Measurements from ENCODE around the gene PRKCE.

Gene PRKCE

DNA sequence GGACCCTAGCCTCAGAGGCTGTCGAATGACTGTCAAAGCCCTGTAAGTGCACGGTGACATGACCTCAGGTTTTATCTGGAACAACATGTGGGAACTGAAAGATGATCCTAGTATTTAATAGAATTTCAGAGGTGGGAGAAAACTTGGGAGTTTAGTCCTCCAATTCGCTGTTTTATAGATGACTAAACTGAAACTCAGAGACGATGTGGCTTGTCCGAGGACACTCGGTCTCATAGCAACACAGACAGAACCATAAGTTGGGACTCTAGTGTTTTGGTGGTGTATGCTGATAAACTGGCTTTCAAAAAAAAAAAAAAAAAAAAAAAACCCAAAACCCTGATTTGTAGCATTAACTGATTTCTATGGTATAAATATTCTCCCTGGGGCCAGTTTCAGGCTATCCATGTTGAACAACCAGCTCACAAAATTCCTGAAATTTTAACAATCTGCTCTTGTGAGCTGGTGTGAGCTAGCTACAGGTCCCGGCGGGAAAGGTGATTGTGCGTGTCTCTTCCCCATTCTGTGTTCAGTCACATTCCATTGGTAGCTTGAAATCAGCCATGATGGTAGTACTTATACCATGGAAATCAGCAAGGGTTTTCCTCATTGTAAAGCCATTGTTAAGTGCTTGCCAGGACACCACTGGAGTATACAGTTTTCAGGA, 450.2 kb downstream of the PRKCE start:
- DNase-seq, result no peak

DNA sequence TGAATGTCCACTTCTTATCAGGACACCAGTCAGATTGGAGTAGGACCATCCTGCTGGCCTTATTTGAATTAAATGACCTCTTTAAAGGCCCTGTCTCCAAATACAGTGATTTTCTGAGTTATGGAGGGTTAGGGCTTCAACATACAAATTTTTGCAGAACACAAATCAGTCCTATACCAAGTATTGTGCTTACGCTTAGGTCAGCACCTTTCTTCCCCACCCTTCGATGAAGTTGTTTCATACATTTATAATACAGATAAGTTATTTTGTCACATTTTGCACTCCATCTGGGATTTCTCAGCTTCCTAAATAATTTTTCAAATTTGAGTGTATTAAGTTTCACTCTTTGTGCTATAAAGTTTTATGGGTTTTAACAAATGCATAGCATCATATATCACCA, 455.2 kb downstream of the PRKCE start:
- DNase-seq, result no peak

DNA sequence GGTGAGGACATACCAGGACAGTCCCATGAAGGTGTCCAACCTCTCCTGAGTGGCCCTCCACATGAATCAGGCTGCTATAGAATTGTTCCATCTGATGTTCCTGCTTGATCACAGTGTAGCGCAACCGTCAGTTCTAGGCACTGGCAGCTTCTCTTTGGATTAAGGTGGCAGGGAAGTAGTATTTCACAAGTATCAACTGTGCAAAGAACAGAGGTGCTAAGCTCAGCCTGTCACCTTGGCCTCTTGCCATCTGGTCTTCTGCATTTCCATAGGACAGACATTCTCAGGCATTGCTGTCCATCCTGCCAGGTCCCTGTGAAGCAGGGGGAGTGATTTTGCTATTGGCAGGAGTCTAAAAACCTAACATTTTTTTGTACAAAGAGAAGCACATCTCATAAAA, 463.5 kb downstream of the PRKCE start:
- DNase-seq, result no peak

DNA sequence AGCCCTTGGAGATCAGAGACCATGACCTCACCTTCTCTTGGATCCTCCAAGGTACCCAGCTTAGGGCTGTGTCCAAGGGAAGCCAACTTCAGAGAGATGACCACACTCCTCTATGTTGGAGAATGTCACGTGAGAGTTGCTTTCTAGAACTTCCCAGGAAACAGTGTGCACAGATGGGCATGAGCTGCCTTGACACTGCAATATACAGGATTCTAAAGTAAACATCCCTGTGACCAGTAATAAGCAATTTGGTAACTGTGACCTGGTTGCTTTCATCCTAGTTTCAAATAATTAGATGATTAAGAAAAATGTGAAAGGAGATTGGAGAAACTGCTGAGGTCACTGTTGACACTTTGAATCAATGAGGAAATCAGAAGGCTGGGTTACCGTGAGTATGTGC, 464.7 kb downstream of the PRKCE start:
- no peak for DNase-seq

DNA sequence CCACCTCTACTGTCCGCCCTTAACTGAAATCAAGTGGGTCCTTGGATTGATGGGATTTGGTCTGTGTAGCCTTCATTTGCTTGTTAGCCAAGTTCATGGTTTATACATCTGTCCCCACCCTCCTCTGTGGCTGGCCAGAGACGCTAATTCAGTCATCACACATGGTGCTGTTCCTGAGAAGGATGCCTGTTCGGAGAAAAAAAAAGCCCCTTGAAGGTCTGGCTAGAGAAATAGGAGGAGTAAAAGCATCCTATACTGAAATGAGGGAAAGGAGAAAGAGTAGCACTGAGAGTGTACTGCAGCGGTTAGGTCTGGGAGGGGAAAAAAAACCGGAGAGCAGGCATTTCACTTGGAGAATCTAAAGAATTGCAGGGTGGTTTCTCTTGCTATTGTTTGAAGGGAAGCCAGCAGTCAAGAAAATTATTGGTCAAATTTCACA, 465.1 kb downstream of the PRKCE start:
- DNase-seq, result no peak

DNA sequence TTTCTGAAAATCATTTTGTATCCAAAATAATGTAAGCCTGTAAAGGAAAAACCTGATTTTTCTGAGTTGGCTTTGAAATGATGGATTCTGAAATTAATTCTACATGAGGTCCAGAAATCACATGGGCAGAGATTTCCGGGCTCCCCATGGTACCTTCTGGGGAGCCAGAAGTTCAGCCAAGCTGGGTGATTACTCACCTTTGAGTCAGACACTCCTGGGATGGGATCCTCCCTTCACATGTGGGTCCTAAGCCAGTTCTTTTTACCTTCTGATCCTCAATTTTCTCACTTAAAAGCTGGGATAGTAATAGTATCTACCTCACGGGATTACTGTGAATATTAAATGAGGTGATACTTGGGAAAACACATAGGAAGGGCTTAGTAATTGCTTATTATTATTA, 465.9 kb downstream of the PRKCE start:
- DNase-seq, result no peak

DNA sequence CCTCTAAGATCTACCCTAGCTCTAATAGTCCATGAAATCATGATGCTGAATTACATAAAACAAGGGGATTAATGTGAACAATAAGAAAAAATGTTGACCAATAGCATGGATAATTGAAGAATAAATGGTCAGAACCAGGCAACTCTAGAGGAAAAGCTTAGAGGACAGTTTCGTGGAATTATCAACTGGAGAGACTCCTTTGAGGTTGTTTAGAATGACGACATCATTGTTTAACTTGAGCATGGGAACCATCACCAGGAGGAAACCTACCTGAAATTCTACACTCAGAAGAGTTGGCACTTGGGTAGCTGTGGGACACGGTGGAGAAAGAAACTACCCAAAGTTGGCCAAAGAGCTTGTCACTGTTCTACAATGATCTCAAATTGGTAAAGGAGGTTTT, 466.5 kb downstream of the PRKCE start:
- no peak for DNase-seq

DNA sequence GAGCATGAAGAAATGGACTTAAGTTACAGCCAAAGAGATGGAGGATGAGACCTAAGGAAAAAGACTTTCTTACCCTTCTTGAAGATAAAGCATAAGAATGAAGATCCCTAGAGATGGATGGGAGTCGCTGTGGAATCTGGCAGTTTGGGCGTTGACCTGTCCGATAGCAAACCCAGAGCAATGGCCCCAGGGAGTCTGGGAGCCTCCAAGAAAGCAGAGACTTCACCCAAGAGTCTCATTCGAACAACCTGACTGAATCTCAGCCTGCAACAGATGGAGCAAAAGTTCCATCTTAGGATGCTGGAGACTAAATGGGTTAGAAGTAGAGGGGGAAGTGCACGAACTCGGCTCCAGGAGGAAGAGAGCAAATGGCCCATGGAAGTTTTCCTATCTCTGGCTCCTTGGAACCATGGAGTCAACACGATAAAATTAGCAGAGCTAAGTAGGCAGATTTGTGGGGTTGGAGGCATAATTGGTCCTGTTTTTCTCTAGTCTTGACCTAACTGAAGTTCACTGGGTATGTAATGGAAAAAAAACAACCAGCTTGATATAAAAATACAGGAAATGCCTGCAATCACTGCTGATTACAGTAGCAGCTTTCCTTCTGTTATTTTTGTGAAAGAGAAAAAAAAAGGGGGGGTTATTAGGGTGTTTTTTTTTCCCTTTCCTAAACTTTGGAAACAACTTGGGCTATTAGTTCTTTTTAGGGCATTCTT, 467.3 kb downstream of the PRKCE start:
- no peak for DNase-seq

DNA sequence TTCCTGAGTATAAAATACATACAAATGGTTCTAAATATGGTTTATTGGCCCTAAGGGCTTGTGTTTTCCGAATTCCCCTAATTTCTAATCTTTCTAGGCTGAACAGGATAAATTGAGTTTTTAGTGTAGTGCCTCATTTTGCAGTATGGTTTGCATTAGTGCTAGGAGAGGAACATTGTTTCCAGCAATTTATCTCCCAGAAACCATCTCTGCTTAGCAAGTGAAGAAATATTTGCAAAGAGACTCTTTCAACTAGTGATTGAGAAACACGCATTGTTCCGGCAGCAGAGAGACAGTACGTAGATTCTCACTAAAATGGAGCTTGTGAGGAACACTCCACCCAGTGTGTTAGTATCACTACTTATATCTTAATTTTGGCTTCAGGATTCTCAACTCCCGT, 468.0 kb downstream of the PRKCE start:
- no peak for DNase-seq

DNA sequence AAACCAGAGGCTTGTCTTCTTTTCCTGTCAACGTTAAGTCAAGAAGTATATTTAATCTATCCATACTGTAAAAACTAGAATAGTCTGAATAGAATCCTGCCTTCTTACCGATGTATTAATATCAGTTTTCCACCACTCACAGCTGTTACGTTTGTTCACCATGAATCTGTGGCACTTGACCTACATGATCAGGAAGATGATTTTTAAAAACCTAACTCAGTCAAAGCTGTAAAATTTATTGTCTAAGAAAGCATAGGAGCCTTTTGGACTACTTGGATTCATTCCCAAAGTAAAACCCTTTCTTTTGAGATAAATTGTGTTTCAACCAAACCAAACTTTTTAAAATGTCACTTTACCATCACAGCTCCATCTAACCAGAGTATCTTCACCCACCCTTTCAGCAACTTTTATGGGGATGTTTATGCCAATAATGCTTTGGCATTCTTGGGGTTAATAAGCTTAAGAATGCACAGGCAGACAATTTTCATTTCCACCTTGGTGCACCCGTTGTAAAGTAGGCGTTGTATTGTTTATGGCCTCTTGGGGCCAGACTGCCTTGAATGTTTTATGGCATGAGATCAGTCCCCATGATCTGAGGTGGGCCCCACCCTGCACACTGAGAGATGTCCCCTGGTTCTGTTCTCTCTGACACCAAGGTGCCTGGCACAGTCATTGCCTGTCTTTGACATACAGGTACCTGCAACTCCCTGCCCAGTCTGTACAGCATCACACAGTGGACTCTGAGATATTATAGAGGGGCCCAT, 469.5 kb downstream of the PRKCE start:
- DNase-seq, result no peak

DNA sequence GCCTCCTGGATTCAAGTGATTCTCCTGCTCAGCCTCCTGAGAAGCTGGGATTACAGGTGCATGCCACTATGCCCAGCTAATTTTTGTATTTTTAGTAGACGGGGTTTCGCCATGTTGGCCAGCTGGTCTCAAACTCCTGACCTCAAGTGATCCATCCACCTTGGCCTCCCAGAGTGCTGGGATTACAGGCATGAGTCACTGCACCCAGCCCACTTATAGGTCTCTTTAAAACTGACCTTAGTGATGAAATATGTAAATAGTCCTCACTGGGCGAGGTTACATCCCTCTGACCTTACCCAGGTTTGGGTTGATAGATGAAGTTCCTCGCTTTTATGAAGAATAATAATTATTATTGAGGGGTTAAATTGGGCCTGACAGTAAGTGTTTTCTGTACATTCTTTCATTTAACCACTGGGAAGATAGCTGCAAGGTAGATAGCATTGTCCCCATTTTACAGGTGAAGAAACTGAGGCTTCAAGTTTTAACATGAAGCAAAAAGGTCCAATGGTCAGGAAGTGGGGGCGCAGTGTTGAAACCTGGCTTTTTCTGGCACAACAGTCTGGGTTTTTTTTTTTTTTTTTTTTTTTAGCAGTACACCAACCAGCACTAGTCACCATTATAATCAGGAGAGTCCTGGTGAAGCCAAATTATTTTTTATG, 471.0 kb downstream of the PRKCE start:
- DNase-seq, result no peak

DNA sequence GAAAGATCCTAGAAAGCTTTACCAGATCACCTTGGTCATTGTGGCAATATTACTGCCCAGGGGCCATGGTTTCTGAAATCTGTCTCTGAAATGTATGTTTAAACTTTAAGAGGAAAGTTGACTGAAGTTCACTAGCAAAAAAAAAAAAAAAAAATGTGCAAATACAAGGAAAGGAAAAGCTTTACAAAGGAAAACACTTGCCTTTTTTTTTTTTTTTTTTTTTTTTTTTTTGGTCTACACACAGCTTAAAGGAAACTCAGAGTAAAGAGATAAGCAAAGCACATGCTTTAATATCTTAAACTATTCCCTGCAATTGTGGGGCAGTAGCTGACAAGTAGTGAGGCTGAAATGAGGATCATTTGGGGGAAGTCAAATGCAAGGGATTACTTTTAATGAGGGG, 471.5 kb downstream of the PRKCE start:
- no peak for DNase-seq

DNA sequence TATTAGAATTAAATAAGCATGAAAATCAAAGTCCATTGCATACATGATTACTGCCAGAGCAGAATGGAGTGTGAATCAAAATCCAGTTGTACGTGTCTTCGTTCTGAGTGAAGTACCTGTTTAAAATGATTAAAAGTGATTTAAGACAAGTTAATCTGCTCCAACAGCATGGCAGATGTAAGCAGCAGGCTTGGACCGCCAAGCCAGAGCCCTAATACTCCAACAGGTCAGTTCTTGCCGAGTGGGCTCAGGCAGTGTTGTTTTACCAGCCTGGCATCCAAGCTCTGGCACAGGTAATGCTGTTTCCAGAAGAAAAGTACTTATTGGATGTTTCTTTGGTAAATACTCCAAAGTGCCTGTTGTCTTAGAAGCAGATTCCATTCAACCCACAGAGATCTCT, 474.3 kb downstream of the PRKCE start:
- DNase-seq, result no peak

DNA sequence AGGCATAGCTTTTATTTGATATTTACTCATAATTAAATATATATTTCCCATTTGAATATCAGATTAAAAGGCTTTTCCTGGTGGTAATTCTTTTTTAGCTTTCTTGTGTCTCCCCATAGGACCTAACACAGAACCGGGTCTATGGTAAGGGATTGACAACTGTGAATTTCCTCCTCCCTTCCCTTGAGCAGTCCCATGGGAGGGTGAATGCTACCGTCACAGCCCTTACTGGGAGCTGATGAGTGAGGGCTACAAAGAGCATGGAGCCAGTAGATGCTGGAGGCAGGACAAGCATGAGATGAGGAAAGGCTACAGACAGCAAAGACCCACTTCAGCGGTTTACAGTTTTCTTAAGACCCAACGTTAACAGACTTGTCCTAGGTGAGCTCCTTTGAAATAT, 475.1 kb downstream of the PRKCE start:
- DNase-seq, result no peak

DNA sequence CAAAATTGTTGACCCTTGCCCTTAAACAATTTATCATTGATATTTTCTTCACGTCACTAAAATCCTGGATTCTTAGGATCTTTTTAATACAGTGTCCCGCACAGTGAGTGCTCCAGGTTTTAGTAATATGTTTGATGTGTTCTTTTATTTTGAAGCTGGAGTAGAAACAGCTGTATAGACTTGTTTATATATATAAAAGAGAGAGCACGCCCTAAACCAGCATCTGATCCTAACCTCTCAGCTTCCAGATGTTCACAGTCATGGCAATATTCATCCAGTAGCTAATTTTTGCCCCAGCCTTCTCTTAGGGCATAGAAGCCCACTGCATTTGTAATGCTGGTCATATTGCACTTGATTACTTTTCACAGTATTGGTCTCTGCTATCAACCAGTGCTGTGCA, 475.7 kb downstream of the PRKCE start:
- no peak for DNase-seq

DNA sequence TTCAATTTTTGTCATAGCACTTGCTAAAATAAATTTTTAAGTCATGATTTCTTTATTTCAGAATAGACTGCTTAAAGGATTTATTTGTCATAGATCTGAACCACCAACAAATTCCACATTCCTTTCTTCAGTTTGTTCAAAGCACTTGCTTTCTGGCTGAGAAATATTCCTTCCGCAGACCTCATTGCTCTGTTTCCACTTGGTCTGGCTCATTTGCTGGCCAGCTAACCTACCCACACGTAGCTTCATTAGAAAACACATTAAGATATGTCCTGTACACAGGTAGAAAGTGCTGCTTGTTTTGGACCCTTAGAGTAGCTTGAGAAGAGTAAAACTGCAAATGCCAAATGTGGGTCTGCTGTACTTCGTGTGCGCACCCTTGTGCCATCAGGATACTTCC, 479.0 kb downstream of the PRKCE start:
- DNase-seq, result no peak

DNA sequence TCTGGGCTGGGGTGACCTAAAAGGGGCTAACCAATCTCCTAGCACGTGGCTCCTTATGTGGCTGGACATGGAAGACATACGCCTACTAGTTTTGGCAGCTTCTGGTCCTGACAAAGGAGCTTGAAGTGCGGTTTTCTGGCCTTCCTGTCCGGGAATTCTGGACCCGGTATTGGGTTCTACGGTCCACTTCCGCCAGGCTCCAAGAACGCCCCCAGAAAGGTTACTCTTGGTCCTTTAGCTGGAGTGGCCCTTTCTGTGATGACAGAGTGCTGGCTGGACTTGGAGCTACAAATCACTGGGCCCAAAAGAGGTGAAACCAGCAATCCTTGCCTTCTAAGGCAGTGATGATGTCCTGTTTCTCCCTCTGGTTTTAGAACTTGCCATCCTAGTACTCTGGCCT, 481.5 kb downstream of the PRKCE start:
- DNase-seq, result no peak

DNA sequence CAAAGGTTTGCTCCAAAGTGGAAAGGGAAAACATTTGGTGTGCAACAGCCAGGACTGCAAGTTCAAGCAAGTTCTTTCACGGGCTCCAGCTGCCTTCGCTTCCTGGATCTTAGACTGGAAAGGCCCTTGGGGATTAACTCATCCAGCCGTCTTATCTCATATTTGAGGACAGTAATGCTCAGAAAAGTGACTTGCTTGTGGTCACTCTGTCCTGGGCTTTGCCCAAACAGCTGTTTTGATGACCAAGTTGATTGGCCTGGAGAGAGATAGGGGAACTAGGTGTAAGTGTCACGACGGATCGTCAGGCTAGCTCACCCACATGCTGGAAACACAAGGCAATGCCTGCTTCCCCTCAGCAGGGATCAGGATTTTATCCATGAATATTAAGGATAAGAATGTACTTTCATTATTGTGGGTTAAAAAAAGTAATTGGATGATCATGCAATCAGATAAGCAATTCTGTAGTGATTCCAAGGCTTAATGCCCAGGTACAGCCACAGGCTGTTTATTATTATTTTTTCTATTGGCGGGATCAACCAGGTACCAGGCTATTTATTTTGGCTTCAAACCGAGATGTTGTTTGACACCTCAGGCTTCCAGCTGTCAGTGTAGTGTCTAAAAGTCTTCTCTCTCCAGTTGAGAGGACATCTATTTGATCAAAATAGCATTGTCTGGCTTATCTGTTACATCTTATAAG, 483.2 kb downstream of the PRKCE start:
- no peak for DNase-seq

DNA sequence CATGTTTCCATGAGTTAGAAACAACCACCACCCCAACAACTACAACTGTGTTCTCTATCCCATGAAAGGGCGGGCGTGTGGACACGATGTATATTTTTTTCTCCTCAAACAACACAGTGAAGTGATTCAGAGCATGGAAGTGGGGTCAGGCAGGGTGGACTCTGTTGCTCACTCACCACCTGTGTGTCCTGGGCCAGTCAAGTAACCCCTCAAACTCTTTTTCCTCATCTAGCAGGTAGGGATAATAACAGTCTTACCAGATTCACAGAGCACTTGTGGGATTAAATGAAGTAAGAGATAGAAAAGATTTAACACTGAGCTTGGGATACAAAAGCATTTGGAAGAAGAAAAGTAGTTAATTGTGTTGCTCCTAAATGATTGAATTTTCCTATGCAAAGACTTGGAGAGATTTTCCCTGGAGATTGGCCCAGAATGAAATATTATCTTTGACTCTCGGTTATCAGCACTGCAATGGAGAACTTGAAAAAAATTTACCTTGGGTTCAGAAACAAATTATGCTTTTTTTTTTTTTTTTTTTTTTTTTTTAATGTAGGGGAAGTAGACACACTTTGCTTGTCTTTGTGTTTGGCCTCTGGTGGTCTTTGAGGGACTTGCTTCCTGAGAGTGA, 483.9 kb downstream of the PRKCE start:
- no peak for DNase-seq

DNA sequence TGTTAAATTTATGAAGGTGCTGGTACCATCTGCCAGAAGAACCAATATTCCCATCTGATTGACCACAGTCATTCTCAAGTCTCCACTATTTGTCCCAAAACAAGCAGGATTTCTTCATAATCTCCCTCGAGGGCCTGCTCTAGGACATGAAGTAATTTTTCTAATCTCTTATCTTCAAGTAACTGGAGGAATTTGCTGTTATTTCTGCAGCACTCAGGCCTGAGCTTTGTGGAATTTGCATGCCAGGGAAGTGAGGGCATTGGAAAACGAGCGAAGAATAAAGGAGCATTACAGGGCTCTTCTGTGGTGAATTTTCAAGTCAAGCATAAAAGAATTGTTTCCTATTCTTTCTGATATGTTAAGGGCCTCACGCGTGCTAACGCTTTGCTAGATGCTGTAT, 484.5 kb downstream of the PRKCE start:
- DNase-seq, result no peak

DNA sequence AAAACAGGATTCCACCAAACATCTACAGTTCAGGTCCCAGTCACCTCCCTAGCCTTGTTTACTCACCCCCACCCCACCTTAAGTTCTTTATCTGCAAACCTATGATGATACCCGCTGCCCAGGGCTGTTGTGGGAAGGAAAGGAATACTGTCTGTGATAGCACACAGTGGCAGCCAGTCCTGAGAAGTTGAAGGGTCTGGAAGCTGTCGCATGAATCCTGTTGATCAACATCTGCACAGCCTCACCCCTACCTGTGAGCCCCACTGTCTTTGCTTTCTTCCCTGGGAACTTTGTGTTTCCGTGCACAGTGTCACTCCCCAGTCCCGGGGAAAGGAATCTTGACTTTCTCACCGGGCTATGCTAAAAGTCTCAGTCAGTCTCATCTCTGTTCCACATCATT, 485.0 kb downstream of the PRKCE start:
- DNase-seq, result no peak

DNA sequence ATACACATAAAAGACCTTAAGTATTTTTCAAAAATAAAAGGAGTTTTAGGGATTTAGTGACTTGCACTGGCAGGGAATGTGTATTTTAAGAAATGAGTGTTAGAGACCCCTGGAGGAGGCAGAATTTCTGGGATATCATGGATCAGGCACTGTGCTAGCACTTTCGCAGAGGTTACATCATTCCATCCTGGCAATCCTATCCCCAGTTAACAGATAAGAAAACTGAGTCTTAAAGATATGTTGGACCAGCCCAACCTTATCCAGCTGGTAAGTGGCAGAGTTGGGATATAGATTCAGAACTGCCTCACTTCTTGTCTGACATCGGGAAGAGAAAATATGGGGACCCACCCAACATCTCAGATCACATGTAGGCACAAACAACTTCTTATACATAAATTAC, 485.5 kb downstream of the PRKCE start:
- no peak for DNase-seq

Data from NCI-H446 treated with DMSO at 0.1 percent for 48 hours (cell line).